NCI-H1105 treated with DMSO at 0.1 percent for 48 hours (cell line): ENCODE measurements around the gene XRCC5.

Experiments used
- DNase-seq: peaks from one replicate; lab custom pipeline; 2025; lab: John Stamatoyannopoulos, UW

Gene XRCC5

DNA sequence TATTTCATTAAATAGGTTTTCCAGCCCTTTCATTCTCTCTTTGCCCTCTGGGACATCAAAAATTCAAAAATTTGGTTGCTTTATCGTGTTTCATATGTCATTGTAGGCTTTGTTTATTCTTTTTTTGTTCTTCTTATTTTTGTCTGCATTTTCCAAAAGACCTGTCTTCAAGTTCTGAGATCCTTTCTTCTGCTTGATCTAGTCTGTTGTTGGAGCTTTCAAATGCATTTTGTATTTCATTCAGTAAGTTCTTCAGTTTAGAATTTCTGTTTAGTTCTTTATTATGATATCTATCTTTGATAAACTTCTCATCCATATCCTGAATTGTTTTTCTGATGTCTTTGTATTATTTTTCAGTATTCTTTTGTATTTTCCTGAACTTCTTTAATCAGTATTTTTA lies 123.6 kb downstream of the XRCC5 start:
- no peak for DNase-seq

DNA sequence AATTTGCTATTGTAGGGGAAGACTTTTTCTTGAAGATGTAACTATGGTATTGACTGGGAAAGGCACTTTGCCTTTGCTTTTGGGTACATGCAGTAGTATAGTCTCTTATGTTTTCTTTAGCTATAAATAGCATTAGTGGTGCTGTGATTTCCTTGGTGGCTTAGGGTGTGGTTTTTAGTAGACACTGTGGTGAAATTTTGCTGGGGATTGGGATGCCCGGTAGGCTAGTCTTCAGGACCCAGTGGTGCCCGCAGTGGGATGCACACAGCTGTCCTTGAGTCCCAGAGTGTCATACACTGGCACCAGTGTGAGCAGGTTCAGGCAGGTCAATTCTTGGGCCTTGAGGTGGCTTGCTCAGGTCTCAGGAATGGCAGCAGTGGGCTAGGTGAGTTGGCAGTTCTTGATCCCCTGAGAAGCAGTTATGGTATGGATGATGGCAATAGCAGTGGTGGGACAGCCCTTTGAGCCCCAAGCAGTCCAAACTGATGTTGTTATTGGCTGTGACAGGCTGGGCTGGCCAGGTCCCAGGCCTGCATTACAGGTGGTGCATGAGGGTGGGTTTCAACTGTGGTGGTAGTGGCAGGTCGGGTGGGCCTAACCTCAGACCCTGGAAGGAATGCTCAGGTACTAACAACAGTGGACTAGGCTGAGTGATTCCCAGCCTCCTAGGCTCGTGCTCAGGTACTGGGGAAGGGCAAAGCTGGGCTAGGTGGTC lies 124.3 kb downstream of the XRCC5 start:
- no peak for DNase-seq

DNA sequence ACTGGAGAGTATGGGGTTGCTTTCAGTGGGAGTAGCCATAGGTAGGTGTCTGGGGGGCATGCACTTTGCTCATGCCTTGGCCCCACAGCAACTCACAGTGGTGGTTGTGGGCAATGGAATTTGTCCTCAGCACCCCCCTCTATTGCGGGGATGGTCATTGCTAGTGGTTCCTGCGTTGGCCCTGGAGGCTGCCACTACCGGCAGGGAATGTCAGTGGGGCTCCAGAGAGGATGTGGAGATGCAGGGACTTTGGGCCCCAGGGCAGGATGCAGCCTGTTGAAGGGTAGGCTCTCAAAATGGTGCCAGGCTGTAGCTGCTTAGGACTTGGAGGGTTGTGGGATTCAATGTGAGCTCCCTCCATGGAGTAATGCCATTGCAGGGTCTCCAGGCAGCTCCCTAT lies 125.0 kb downstream of the XRCC5 start:
- no peak for DNase-seq

- DNase-seq, result no peak
Observed at GRCh38 chr2:216235462-216235861, 126.3 kb downstream of the XRCC5 start.

- DNase-seq, result no peak
Observed at GRCh38 chr2:216235896-216236295, 126.7 kb downstream of the XRCC5 start.

DNA sequence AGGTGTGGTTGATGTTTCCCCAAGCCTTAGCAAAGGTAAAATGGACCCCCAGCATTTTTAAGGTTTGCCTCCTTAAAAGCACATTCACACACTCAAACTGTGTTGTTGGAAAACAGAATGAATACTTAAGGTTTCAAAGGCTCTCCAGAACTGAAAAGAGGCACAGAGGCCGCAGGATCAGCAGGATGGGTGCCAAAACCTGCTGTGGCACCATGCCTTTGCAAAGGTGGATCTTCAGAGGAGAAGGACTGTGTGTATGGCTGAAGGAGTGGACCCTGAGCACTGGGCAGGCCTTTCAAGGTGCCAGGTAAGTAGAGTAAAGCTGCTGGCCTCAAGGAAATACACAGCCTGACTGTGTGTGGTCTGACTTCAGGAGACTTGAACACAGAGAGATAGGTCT lies 127.3 kb downstream of the XRCC5 start:
- DNase-seq, result no peak

GRCh38 chr2:216242365-216242764 lies 133.2 kb downstream of the XRCC5 start:
- DNase-seq, result no peak

- DNase-seq, result no peak
Observed at GRCh38 chr2:216243026-216243425, 133.9 kb downstream of the XRCC5 start.

DNA sequence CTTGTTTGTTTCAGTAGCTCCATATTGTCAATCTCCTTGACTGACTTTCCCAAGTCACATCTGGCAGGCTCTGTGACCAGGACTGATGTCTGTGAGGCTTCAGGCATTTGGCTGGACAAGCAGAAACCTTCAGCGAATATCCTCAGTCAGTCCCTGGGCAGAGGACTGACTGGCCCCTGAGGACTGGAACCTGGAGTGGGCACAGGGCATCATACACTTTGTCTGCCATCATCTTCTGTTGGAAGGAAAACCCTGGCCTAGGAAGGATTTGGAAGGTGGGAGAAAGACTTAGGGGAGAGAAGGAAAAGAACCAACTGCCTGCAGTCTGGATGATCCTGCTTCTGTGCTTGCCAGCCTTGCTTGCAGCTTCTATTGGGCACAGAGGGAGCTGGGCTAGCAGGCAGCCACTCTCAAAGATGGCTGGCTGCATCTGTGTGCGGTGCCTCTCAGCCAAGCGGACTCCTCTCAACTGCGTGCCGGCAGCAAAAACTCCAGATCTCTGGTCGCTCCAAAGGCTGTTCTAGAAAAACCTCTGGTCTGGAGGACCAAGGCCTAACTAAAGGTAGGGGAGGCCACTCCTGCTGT lies 136.3 kb downstream of the XRCC5 start:
- no peak for DNase-seq

GRCh38 chr2:216246766-216247165 lies 137.6 kb downstream of the XRCC5 start:
- no peak for DNase-seq
